Muscle of back (tissue), 10 donors: Measurements from ENCODE around the gene EML2. TPM values are rescaled to one million over a fixed set of nuclear protein-coding genes. Genes with fewer than 3 reads are reported as not detected.

Experiments
- polyA plus RNA-seq, 10 donors: library from polyadenylated mRNA; unstranded; fragments of 120-200 nt; gene quantifications; one replicate each; pipeline ENCODE4 v1.2.1, GENCODE V29; 2013; ENCODE audit not compliant: insufficient read length in 10 of 10

Gene EML2
- polyA plus RNA-seq, 10 donors: 8.2 to 18.0 (median 10.1) TPM

Other genes with a start within 250 kb of the EML2 start
- gene PPP1R13L, start 234.3 kb downstream of the EML2 start, polyA plus RNA-seq: 10 to 100 TPM in 2 of 10 donors, 1 to 10 TPM in 8; 2.5 to 12.8 (median 3.9) TPM
- gene POLR1G, start 232.8 kb downstream of the EML2 start, polyA plus RNA-seq: 1 to 10 TPM; 3.0 to 6.2 (median 4.3) TPM
- 100 to 1,000 TPM in 1 of 10 donors, 10 to 100 TPM in 9; 81.8 to 106 (median 91.7) TPM for gene ERCC1, start 215.5 kb downstream of the EML2 start, polyA plus RNA-seq
- gene FOSB, start 171.4 kb downstream of the EML2 start, polyA plus RNA-seq: 100 to 1,000 TPM in 3 of 10 donors, 10 to 100 TPM in 7; 12.7 to 590 (median 84.2) TPM
- 100 to 1,000 TPM in 9 of 10 donors, 10 to 100 TPM in 1; 74.9 to 142 (median 129) TPM for gene RTN2, start 142.3 kb downstream of the EML2 start, polyA plus RNA-seq
- 1 to 10 TPM in 3 of 10 donors, under 1 TPM in 7; 0.66 to 2.4 (median 0.77) TPM for gene PPM1N, start 141.0 kb downstream of the EML2 start, polyA plus RNA-seq
- gene VASP, start 131.9 kb downstream of the EML2 start, polyA plus RNA-seq: 10 to 100 TPM; 45.7 to 65.7 (median 55.6) TPM
- gene OPA3, start 54.6 kb downstream of the EML2 start, polyA plus RNA-seq: 1 to 10 TPM; 5.6 to 7.8 (median 6.3) TPM
- gene GPR4, start 37.2 kb downstream of the EML2 start, polyA plus RNA-seq: 1 to 10 TPM; 1.4 to 3.6 (median 2.6) TPM
- 1 to 10 TPM in 2 of 10 donors, under 1 TPM in 6, not detected in 2; 0.14 to 4.1 (median 0.48) TPM for gene GIPR, start 28.8 kb upstream of the EML2 start, polyA plus RNA-seq
- gene SNRPD2, start 52.6 kb upstream of the EML2 start, polyA plus RNA-seq: 100 to 1,000 TPM; 206 to 339 (median 266) TPM
- 1 to 10 TPM; 2.1 to 4.5 (median 3.4) TPM for gene QPCTL, start 53.3 kb upstream of the EML2 start, polyA plus RNA-seq
- 10 to 100 TPM in 6 of 10 donors, 1 to 10 TPM in 4; 8.3 to 15.3 (median 10.3) TPM for gene FBXO46, start 91.5 kb upstream of the EML2 start, polyA plus RNA-seq
- under 1 TPM in 2 of 10 donors, not detected in 8; 0.09 to 0.14 TPM for gene MEIOSIN, start 94.0 kb upstream of the EML2 start, polyA plus RNA-seq
- 10 to 100 TPM; 11.3 to 23.2 (median 17.4) TPM for gene SIX5, start 129.9 kb upstream of the EML2 start, polyA plus RNA-seq
- 100 to 1,000 TPM; 173 to 304 (median 270) TPM for gene DMPK, start 143.1 kb upstream of the EML2 start, polyA plus RNA-seq
- gene DMWD, start 153.4 kb upstream of the EML2 start, polyA plus RNA-seq: 10 to 100 TPM; 31.8 to 47.7 (median 38.3) TPM
- gene RSPH6A, start 175.9 kb upstream of the EML2 start, polyA plus RNA-seq: not detected
- 10 to 100 TPM; 34.2 to 42.1 (median 35.2) TPM for gene SYMPK, start 223.8 kb upstream of the EML2 start, polyA plus RNA-seq
- not detected for gene FOXA3, start 224.9 kb upstream of the EML2 start, polyA plus RNA-seq
- gene IRF2BP1, start 246.7 kb upstream of the EML2 start, polyA plus RNA-seq: 10 to 100 TPM; 10.2 to 19.7 (median 13.3) TPM